Suprapubic skin (tissue), 4 donors: ENCODE results near the gene ZBTB16. TPM values are rescaled to one million over a fixed set of nuclear protein-coding genes. Genes with fewer than 3 reads are reported as not detected.

Experiments
- DNase-seq, 2 donors: peaks; one replicate each; pipeline ENCODE4 v3.0.0-alpha.2; 2019; ENCODE audit warnings: low spot score in 2 of 2
- H3K27ac ChIP-seq: fragments of 200-600 bp; sonication (generic); one replicate; pipeline ENCODE4 v1.5.1; 2019
- H3K27me3 ChIP-seq: fragments of 200-600 bp; sonication (generic); one replicate; pipeline ENCODE4 v1.5.1; 2019
- H3K36me3 ChIP-seq: fragments of 200-600 bp; sonication (generic); one replicate; pipeline ENCODE4 v1.5.1; 2019
- H3K4me1 ChIP-seq: fragments of 200-600 bp; sonication (generic); one replicate; pipeline ENCODE4 v1.5.1; 2019
- H3K4me3 ChIP-seq: fragments of 200-600 bp; sonication (generic); one replicate; pipeline ENCODE4 v1.5.1; 2019; ENCODE audit warnings: mild to moderate bottlenecking
- H3K9me3 ChIP-seq: fragments of 200-600 bp; sonication (generic); one replicate; pipeline ENCODE4 v1.5.1; 2019
- EP300 ChIP-seq: sonication (generic); formaldehyde crosslinking; IDR thresholded peaks from one replicate; pipeline ENCODE4 v1.6.1; 2017; ENCODE audit warnings: antibody characterized with exemption
- POLR2A ChIP-seq, 2 donors: fragments of 450-650 bp; IDR thresholded peaks; one replicate each; pipeline ENCODE4 v1.6.1; 2017; ENCODE audit warnings: antibody characterized with exemption in 2 of 2, mild to moderate bottlenecking in 2 of 2, moderate library complexity in 2 of 2
- POLR2AphosphoS5 ChIP-seq, 3 donors: sonication (generic); formaldehyde crosslinking; IDR thresholded peaks; one replicate each; pipeline ENCODE4 v1.6.1; 2017; ENCODE audit warnings: antibody characterized with exemption in 3 of 3
- WGBS: methylation state at CpG from one replicate; pipeline ENCODE4 v1.1.5; 2018; 5-methylcytosine and 5-hydroxymethylcytosine counted together
- total RNA-seq, 4 donors: library from RNA; depleted of rRNA; stranded (reverse); fragments of >200 nt; gene quantifications; one replicate each; pipeline ENCODE4 v1.1.0, GENCODE V29; 2016
- TF ChIP-seq, protein P1 (sequence below), 2 donors: fragments of 200-600 bp in 1 of 2; fragments of 450-650 bp in 1 of 2; sonication (generic) in 1 of 2; IDR thresholded peaks; one replicate each; pipeline ENCODE4 v1.5.1; 2016 to 2019; ENCODE audit warnings: antibody characterized with exemption in 2 of 2, mild to moderate bottlenecking in 1 of 2, moderate library complexity in 1 of 2

The ZBTB16 gene
- total RNA-seq, 4 donors from 2014 or later, result 142 to 474 (median 232) TPM

DNA sequence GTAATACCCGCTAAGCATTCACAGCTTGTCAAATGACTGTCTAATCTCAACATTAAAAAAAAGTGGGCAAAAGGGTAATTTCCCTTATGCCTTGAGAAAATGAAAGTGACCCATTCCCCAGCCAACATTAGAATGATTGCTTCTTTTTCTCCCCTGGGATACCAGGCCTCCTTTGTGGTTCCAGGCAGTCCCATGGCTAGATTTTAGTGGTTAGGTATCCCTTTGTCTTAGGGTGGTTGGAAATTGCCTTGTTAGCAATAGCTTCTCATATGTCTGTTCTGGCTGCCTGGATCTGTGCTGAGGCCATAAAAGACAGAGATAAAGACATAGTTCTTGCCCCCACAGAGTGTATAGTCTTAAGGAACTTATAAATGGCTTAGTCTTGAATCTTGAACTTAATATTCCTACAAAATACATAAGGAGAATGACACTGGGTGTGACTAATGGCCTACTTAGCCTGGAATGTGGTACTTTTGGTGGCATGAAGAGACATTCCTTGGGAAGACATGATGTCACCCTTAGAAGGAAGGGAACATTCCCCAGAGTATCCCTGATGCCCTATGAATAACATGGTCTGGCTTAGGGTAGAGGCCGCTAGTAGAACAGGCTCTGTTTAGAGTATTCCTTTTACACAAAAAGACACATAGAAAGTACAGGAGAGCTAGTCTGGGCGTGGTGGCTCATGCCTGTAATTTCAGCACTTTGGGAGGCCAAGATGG is 90.3 kb downstream of the ZBTB16 start:
- no peaks in the 10 kb centered on the region for H3K27me3 ChIP-seq
- peak overlapping the region; percentile 50 for H3K27ac ChIP-seq
- peaks cover 93% of the 10 kb centered on the region for H3K4me1 ChIP-seq
- TF ChIP-seq, protein P1, sequence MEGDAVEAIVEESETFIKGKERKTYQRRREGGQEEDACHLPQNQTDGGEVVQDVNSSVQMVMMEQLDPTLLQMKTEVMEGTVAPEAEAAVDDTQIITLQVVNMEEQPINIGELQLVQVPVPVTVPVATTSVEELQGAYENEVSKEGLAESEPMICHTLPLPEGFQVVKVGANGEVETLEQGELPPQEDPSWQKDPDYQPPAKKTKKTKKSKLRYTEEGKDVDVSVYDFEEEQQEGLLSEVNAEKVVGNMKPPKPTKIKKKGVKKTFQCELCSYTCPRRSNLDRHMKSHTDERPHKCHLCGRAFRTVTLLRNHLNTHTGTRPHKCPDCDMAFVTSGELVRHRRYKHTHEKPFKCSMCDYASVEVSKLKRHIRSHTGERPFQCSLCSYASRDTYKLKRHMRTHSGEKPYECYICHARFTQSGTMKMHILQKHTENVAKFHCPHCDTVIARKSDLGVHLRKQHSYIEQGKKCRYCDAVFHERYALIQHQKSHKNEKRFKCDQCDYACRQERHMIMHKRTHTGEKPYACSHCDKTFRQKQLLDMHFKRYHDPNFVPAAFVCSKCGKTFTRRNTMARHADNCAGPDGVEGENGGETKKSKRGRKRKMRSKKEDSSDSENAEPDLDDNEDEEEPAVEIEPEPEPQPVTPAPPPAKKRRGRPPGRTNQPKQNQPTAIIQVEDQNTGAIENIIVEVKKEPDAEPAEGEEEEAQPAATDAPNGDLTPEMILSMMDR (IDR thresholded peaks at IDR 0.05), result no peak
- TF ChIP-seq POLR2A (IDR thresholded peaks at IDR 0.05) (no peak), POLR2AphosphoS5 (IDR thresholded peaks at IDR 0.05) (peak in 1 of 3 donors; percentile 32)
- no peaks in the 10 kb centered on the region for H3K9me3 ChIP-seq
- no peak overlapping the region for H3K4me3 ChIP-seq
- WGBS, result 94% methylated on average over 3 of the region's 3 CpGs
- no peaks in the 10 kb centered on the region for H3K36me3 ChIP-seq
- no peak for DNase-seq

DNA sequence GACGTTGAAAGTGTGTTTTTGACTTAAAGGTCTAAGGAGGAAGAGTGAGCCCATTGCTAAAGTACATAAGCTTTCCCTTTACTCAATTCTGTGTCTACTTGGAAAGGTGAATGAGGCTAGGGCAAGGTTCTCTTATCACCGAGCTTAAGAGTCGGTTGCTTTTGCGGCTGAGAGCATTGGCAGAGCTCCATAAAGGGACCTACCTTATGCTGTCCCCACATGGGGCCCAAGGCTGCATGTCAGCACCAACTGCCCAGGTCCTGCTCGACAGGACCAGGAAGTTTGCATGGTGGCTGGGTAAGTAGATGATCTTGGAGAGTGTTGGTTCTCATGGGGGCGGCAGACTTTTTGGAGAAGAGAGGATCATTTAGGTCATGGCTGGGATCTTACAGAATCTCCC is 91.2 kb downstream of the ZBTB16 start:
- Histone ChIP-seq H3K9me3 (no peaks in the 10 kb centered on the region), H3K4me3 (no peak overlapping the region), H3K27ac (peak overlapping the region; percentile 50), H3K27me3 (no peaks in the 10 kb centered on the region), H3K4me1 (peaks cover 95% of the 10 kb centered on the region), H3K36me3 (no peaks in the 10 kb centered on the region)
- DNase-seq, result no peak
- 85% methylated on average over 6 of the region's 6 CpGs for WGBS
- TF ChIP-seq, protein P1 (IDR thresholded peaks at IDR 0.05), result no peak
- TF ChIP-seq EP300 (no peak), POLR2AphosphoS5 (IDR thresholded peaks at IDR 0.05) (no peak), POLR2A (IDR thresholded peaks at IDR 0.05) (no peak)

DNA sequence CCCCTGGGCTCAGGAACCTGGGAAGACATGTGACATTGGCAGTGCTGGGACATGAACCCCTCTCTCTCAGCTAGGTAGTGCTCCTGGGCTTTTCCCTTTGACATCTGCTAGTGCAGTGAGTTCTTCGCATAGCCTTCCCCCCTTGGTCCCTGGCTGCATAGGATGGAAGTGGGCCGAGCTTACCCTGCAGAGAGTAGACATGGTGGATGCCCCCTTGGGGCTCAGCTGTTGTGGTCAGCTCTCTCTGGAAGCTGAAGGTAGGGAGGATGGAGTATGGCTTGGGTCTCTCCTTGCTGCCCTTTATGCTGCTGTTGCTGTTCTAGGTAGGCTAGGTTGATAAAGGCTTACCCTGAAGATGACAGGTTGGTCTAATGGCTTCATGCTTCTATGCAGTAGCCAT is 92.1 kb downstream of the ZBTB16 start:
- Histone ChIP-seq H3K4me1 (peaks cover 95% of the 10 kb centered on the region), H3K9me3 (no peaks in the 10 kb centered on the region), H3K36me3 (peaks cover 9% of the 10 kb centered on the region), H3K4me3 (no peak overlapping the region), H3K27ac (peak overlapping the region; percentile 26), H3K27me3 (no peaks in the 10 kb centered on the region)
- DNase-seq, result no peak
- no peak for TF ChIP-seq POLR2A (IDR thresholded peaks at IDR 0.05)
- no peak for TF ChIP-seq EP300
- no peak for TF ChIP-seq POLR2AphosphoS5 (IDR thresholded peaks at IDR 0.05)
- TF ChIP-seq, protein P1 (IDR thresholded peaks at IDR 0.05), result no peak
- WGBS, result 87% methylated on average over 2 of the region's 2 CpGs

DNA sequence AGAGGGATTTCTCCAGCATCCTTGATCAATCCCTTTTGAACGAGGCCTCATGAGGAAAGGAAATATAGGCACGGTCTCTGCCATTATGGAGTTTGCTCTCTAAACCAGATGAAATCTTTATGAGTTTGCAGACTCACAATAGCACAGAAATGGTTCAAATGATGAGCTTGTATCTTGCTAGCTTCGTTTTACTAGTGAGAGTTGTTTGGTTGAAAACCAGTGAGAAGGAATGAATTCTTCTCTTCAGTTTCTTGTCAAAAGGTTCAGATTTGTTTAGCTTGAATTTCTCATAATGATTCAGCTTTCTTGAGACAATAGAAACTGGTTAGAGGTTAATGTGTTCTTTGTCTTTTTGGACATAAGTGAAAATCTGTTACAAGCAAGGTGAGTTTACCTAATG is 92.7 kb downstream of the ZBTB16 start:
- Histone ChIP-seq H3K4me1 (peaks cover 95% of the 10 kb centered on the region), H3K9me3 (no peaks in the 10 kb centered on the region), H3K36me3 (peaks cover 14% of the 10 kb centered on the region), H3K4me3 (no peak overlapping the region), H3K27ac (peak overlapping the region; percentile 100), H3K27me3 (no peaks in the 10 kb centered on the region)
- DNase-seq, result no peak
- TF ChIP-seq POLR2A (IDR thresholded peaks at IDR 0.05) (no peak), POLR2AphosphoS5 (IDR thresholded peaks at IDR 0.05) (no peak), EP300 (no peak)
- TF ChIP-seq, protein P1 (IDR thresholded peaks at IDR 0.05), result no peak
- 95% methylated on average over 3 of the region's 3 CpGs for WGBS

DNA sequence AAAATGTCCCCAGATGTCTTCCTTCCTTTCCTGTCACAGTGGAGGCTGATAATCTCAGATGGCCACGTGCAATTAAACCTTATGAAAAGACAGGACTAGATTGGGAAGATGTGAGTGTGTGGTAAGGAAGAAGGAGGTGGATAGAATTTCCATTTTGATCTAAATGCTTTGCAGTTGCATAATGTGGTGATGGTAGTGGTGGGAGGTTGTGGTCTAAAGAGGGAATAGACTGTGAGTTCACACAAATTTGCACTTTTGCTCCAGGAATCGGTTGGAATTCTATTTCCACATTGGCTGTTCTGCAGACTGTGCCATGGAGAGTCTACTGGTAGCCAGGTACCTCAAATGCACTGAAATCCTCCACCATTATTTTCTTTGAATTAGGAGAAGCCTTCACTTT is 93.3 kb downstream of the ZBTB16 start:
- no peak overlapping the region for H3K4me3 ChIP-seq
- peaks cover 20% of the 10 kb centered on the region for H3K36me3 ChIP-seq
- 84% methylated on average over 2 of the region's 2 CpGs for WGBS
- no peaks in the 10 kb centered on the region for H3K27me3 ChIP-seq
- peak overlapping the region; percentile 100 for H3K27ac ChIP-seq
- TF ChIP-seq, protein P1 (IDR thresholded peaks at IDR 0.05), result no peak
- no peak for TF ChIP-seq POLR2AphosphoS5 (IDR thresholded peaks at IDR 0.05)
- peaks cover 95% of the 10 kb centered on the region for H3K4me1 ChIP-seq
- no peaks in the 10 kb centered on the region for H3K9me3 ChIP-seq
- DNase-seq, result no peak
